Measurements from ENCODE around the gene LRRC75A. TPM values are rescaled to one million over a fixed set of nuclear protein-coding genes. Genes with fewer than 3 reads are reported as not detected.

LRRC75A gene
- total and polyA plus RNA-seq, 2 donors (not counting 1 experiment from before 2014, with no cell fraction given): 0.64 to 3.1 TPM

- H3K4me1 ChIP-seq (ENCODE audit: control insufficient read depth, extremely low read depth, insufficient read depth, low read length): peaks cover 9% of the 10 kb centered on the region
- H3K9ac ChIP-seq (ENCODE audit: insufficient read depth, low read length): no peak overlapping the region
- no peak overlapping the region for H3K4me3 ChIP-seq (replicated peaks in 1 of 4; ENCODE audit: control extremely low read depth in 1 of 4, insufficient read depth in 1 of 4, low read depth in 3 of 4, low read length in 4 of 4)
- no peaks in the 10 kb centered on the region for H3K9me3 ChIP-seq (ENCODE audit: control insufficient read depth, insufficient read depth, low read depth, low read length)
- peaks cover 19% of the 10 kb centered on the region for H3K36me3 ChIP-seq (ENCODE audit: control insufficient read depth, insufficient read depth, low read length)
- peaks cover 33% of the 10 kb centered on the region for H3K79me2 ChIP-seq (ENCODE audit: control insufficient read depth, insufficient read depth, low read length)
- no peak overlapping the region for H3K4me2 ChIP-seq (ENCODE audit: extremely low read depth, insufficient read depth, low read length)
- H2AFZ ChIP-seq (ENCODE audit: low read length): no peak overlapping the region
- TF ChIP-seq CTCF (conservative IDR thresholded peaks at IDR 0.05 in 1 of 2, IDR thresholded peaks at IDR 0.05 in 1 of 2; ENCODE audit: low read depth in 1 of 2, low read length in 2 of 2): no peak
- TF ChIP-seq EZH2 (IDR thresholded peaks at IDR 0.05; ENCODE audit: low read length, missing control alignments): no peak
- no peaks in the 10 kb centered on the region for H3K27me3 ChIP-seq (ENCODE audit: control insufficient read depth, insufficient read depth, low read length)
- H3K27ac ChIP-seq (ENCODE audit: insufficient read depth, low read length): no peak overlapping the region
- H4K20me1 ChIP-seq (ENCODE audit: control insufficient read depth, extremely low read depth, insufficient read depth, low read length): peaks cover 5% of the 10 kb centered on the region
- no peak for DNase-seq (ENCODE audit: low read depth in 2 of 2)
Observed at GRCh38 chr17:16437083-16437482, 54.9 kb downstream of the LRRC75A start.

GRCh38 chr17:16435925-16436886, 55.8 kb downstream of the LRRC75A start:
- Histone ChIP-seq H4K20me1 (ENCODE audit: control insufficient read depth, extremely low read depth, insufficient read depth, low read length) (no peaks in the 10 kb centered on the region), H3K79me2 (ENCODE audit: control insufficient read depth, insufficient read depth, low read length) (peaks cover 24% of the 10 kb centered on the region), H2AFZ (ENCODE audit: low read length) (no peak overlapping the region), H3K27ac (ENCODE audit: insufficient read depth, low read length) (no peak overlapping the region), H3K27me3 (ENCODE audit: control insufficient read depth, insufficient read depth, low read length) (no peaks in the 10 kb centered on the region), H3K9ac (ENCODE audit: insufficient read depth, low read length) (no peak overlapping the region), H3K4me1 (ENCODE audit: control insufficient read depth, extremely low read depth, insufficient read depth, low read length) (peaks cover 7% of the 10 kb centered on the region), H3K4me3 (replicated peaks in 1 of 4; ENCODE audit: control extremely low read depth in 1 of 4, insufficient read depth in 1 of 4, low read depth in 3 of 4, low read length in 4 of 4) (no peak overlapping the region), H3K36me3 (ENCODE audit: control insufficient read depth, insufficient read depth, low read length) (peaks cover 19% of the 10 kb centered on the region), H3K9me3 (ENCODE audit: control insufficient read depth, insufficient read depth, low read depth, low read length) (no peaks in the 10 kb centered on the region), H3K4me2 (ENCODE audit: extremely low read depth, insufficient read depth, low read length) (no peak overlapping the region)
- DNase-seq (ENCODE audit: low read depth in 2 of 2): no peak
- TF ChIP-seq CTCF (conservative IDR thresholded peaks at IDR 0.05 in 1 of 2, IDR thresholded peaks at IDR 0.05 in 1 of 2; ENCODE audit: low read depth in 1 of 2, low read length in 2 of 2) (no peak), EZH2 (IDR thresholded peaks at IDR 0.05; ENCODE audit: low read length, missing control alignments) (no peak)

GRCh38 chr17:16434662-16435061, 57.3 kb downstream of the LRRC75A start:
- no peak overlapping the region for H3K4me2 ChIP-seq (ENCODE audit: extremely low read depth, insufficient read depth, low read length)
- H3K36me3 ChIP-seq (ENCODE audit: control insufficient read depth, insufficient read depth, low read length): peaks cover 16% of the 10 kb centered on the region
- H3K9ac ChIP-seq (ENCODE audit: insufficient read depth, low read length): no peak overlapping the region
- no peak overlapping the region for H3K4me3 ChIP-seq (replicated peaks in 1 of 4; ENCODE audit: control extremely low read depth in 1 of 4, insufficient read depth in 1 of 4, low read depth in 3 of 4, low read length in 4 of 4)
- no peak for DNase-seq (ENCODE audit: low read depth in 2 of 2)
- H3K9me3 ChIP-seq (ENCODE audit: control insufficient read depth, insufficient read depth, low read depth, low read length): no peaks in the 10 kb centered on the region
- TF ChIP-seq EZH2 (IDR thresholded peaks at IDR 0.05; ENCODE audit: low read length, missing control alignments) (no peak), CTCF (conservative IDR thresholded peaks at IDR 0.05 in 1 of 2, IDR thresholded peaks at IDR 0.05 in 1 of 2; ENCODE audit: low read depth in 1 of 2, low read length in 2 of 2) (no peak)
- no peak overlapping the region for H3K27ac ChIP-seq (ENCODE audit: insufficient read depth, low read length)
- no peaks in the 10 kb centered on the region for H4K20me1 ChIP-seq (ENCODE audit: control insufficient read depth, extremely low read depth, insufficient read depth, low read length)
- no peaks in the 10 kb centered on the region for H3K27me3 ChIP-seq (ENCODE audit: control insufficient read depth, insufficient read depth, low read length)
- no peak overlapping the region for H2AFZ ChIP-seq (ENCODE audit: low read length)
- peaks cover 8% of the 10 kb centered on the region for H3K79me2 ChIP-seq (ENCODE audit: control insufficient read depth, insufficient read depth, low read length)
- peaks cover 3% of the 10 kb centered on the region for H3K4me1 ChIP-seq (ENCODE audit: control insufficient read depth, extremely low read depth, insufficient read depth, low read length)
